Activated B cell treated with CpG ODN at 0.5 μM for 24 hours (primary cell): ENCODE results near the gene PPFIBP1. TPM values are rescaled to one million over a fixed set of nuclear protein-coding genes. Genes with fewer than 3 reads are reported as not detected.

Source experiments
- ATAC-seq: fragments of 200-7000 bp; cut with Tn5 transposase; one replicate; pipeline ENCODE4 v1.10.0; 2021; ENCODE audit warnings: low read depth, mild to moderate bottlenecking, moderate library complexity
- CTCF ChIA-PET: fragments of 350-600 bp; sonication (Branson Sonifier 250); formaldehyde crosslinking; loops from one replicate; lab custom pipeline; 2021; ENCODE audit warnings: antibody characterized with exemption; lab: Charles Lee
- POLR2A ChIA-PET: fragments of 350-600 bp; sonication (Branson Sonifier 250); formaldehyde crosslinking; loops from one replicate; lab custom pipeline; 2021; ENCODE audit warnings: antibody characterized with exemption; lab: Charles Lee
- DNase-seq: peaks from one replicate; pipeline ENCODE4 v3.0.0; 2022
- H3K27ac Mint-ChIP-seq: one replicate; pipeline ENCODE4 v1.8.0; 2020; ENCODE audit warnings: mixed read lengths
- H3K27me3 Mint-ChIP-seq: one replicate; pipeline ENCODE4 v1.8.0; 2021; ENCODE audit warnings: mixed read lengths
- H3K36me3 Mint-ChIP-seq: one replicate; pipeline ENCODE4 v1.8.0; 2021; ENCODE audit warnings: low read depth, mixed read lengths
- H3K4me1 Mint-ChIP-seq: one replicate; pipeline ENCODE4 v1.8.0; 2021; ENCODE audit warnings: mixed read lengths
- H3K4me3 Mint-ChIP-seq: one replicate; pipeline ENCODE4 v1.8.0; 2020; ENCODE audit warnings: mild to moderate bottlenecking, mixed read lengths
- H3K9me3 Mint-ChIP-seq: one replicate; pipeline ENCODE4 v1.8.0; 2020; ENCODE audit warnings: mixed read lengths
- CTCF ChIP-seq: fragments of 200-600 bp; IDR thresholded peaks from one replicate; pipeline ENCODE4 v1.8.0; 2022; ENCODE audit warnings: antibody characterized with exemption, mild to moderate bottlenecking
- intact Hi-C: fragments of 100-400 bp; cut with micrococcal nuclease; formaldehyde crosslinking; loops from one replicate; pipeline ENCODE4 v1.15.1; 2024
- total RNA-seq: library from RNA; stranded (reverse); gene quantifications from 2 replicates; pipeline ENCODE4 v1.2.3, GENCODE V29; 2022

Gene PPFIBP1
- total RNA-seq, 1 donor from 2014 or later: 8.1 TPM

DNA sequence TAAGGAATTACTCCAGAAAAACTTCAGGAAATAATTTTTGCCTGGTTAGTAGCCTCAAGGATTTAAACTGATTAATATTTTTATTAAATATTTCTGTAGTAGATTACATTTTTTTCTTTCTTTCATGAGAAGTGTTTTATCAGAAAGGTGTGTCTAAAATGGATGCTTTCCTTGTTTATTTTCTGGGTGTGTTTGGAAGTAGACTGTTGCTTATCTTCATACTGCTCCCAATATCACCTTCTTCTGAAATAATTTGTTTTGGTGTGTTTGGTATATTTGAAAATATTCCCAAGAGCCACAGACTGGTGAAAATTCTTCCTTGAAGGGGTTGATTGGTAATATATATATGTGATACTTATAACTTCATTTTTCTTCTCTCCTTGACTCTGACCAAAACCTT lies 162.1 kb downstream of the PPFIBP1 start:
- no peak for TF ChIP-seq CTCF
- Mint-ChIP-seq H3K36me3 (peaks cover 20% of the 10 kb centered on the region), H3K4me3 (no peak overlapping the region), H3K27ac (no peak overlapping the region), H3K4me1 (no peaks in the 10 kb centered on the region), H3K27me3 (no peaks in the 10 kb centered on the region), H3K9me3 (no peaks in the 10 kb centered on the region)
- POLR2A ChIA-PET: no interaction called here
- intact Hi-C loops: no loop called here
- ATAC-seq (no peak), DNase-seq (no peak)
- CTCF ChIA-PET: no interaction called here

DNA sequence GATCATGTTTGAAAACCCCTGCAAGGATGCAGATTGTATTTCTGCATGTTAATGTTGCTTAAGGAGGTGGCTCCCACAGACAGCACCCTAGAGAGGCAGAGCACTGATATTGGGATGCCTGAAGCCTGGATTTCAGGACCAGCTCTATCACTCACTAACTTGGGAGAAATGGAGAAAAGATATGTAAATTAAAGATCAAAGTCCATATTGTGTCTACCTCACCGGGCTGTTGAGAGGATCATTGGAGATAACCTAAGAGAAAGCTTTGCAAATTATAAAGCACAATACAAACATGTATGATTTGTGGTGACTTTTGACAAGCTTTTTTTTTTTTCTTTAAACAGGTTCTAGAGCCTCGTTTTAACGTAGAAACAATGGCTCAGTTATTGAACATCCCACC lies 164.7 kb downstream of the PPFIBP1 start:
- DNase-seq (no peak), ATAC-seq (no peak)
- ChIA-PET CTCF (no interaction called here), POLR2A (no interaction called here)
- no peak overlapping the region for H3K4me3 Mint-ChIP-seq
- TF ChIP-seq CTCF: no peak
- H3K36me3 Mint-ChIP-seq: peaks cover 24% of the 10 kb centered on the region
- H3K4me1 Mint-ChIP-seq: no peaks in the 10 kb centered on the region
- intact Hi-C loops: no loop called here
- no peaks in the 10 kb centered on the region for H3K27me3 Mint-ChIP-seq
- no peak overlapping the region for H3K27ac Mint-ChIP-seq
- H3K9me3 Mint-ChIP-seq: no peaks in the 10 kb centered on the region

- H3K36me3 Mint-ChIP-seq: peaks cover 24% of the 10 kb centered on the region
- TF ChIP-seq CTCF: no peak
- DNase-seq (no peak), ATAC-seq (no peak)
- no peaks in the 10 kb centered on the region for H3K9me3 Mint-ChIP-seq
- POLR2A ChIA-PET: no interaction called here
- CTCF ChIA-PET: no interaction called here
- H3K4me3 Mint-ChIP-seq: no peak overlapping the region
- H3K27ac Mint-ChIP-seq: no peak overlapping the region
- intact Hi-C loops: no loop called here
- H3K27me3 Mint-ChIP-seq: no peaks in the 10 kb centered on the region
- H3K4me1 Mint-ChIP-seq: no peaks in the 10 kb centered on the region
Observed at GRCh38 chr12:27689558-27690180, 165.7 kb downstream of the PPFIBP1 start.

DNA sequence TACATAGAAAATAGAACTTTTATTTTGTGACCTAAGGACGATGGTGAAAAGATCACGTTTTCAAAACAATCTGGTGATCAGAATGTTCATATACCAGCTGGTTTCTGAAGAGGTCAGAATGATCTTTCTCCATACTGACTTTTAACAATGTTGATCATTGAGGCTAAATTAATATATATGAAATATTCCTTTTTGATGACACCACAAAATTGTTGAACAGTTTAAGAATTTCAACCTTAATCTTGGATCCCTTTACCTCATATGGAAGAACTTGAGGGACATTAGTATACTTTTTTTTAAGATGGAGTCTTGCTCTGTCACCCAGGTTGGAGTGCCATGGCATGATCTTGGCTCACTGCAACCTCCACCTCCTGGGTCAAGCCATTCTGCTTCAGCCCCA lies 169.4 kb downstream of the PPFIBP1 start:
- no peak for TF ChIP-seq CTCF
- no peak for ATAC-seq
- H3K27me3 Mint-ChIP-seq: no peaks in the 10 kb centered on the region
- POLR2A ChIA-PET: no interaction called here
- H3K9me3 Mint-ChIP-seq: no peaks in the 10 kb centered on the region
- H3K36me3 Mint-ChIP-seq: peaks cover 15% of the 10 kb centered on the region
- intact Hi-C loops: no loop called here
- H3K4me3 Mint-ChIP-seq: no peak overlapping the region
- DNase-seq: no peak
- CTCF ChIA-PET: no interaction called here
- no peaks in the 10 kb centered on the region for H3K4me1 Mint-ChIP-seq
- no peak overlapping the region for H3K27ac Mint-ChIP-seq

- CTCF ChIA-PET: no interaction called here
- H3K27ac Mint-ChIP-seq: no peak overlapping the region
- no peak for TF ChIP-seq CTCF
- H3K4me1 Mint-ChIP-seq: no peaks in the 10 kb centered on the region
- POLR2A ChIA-PET: no interaction called here
- no peak overlapping the region for H3K4me3 Mint-ChIP-seq
- ATAC-seq: no peak
- intact Hi-C loops: no loop called here
- peaks cover 6% of the 10 kb centered on the region for H3K27me3 Mint-ChIP-seq
- no peaks in the 10 kb centered on the region for H3K9me3 Mint-ChIP-seq
- H3K36me3 Mint-ChIP-seq: peaks cover 8% of the 10 kb centered on the region
- DNase-seq: no peak
Observed at GRCh38 chr12:27695556-27696292, 171.7 kb downstream of the PPFIBP1 start.
